ENCODE data around the gene ANAPC2.

The ANAPC2 gene

GRCh38 chr9:137168904-137169856, 19.2 kb downstream of the ANAPC2 start:
- WGBS = under 1% methylated on average over 124 of the region's 124 CpGs
- Histone ChIP-seq H3K4me1 (ENCODE audit: insufficient read depth, low read length) (no peaks in the 10 kb centered on the region), H3K36me3 (ENCODE audit: insufficient read depth, low read length) (no peaks in the 10 kb centered on the region), H3K9me3 (ENCODE audit: insufficient read depth, low read depth, low read length) (no peaks in the 10 kb centered on the region), H3K27ac (ENCODE audit: low read depth, low read length) (no peak overlapping the region), H3K9ac (ENCODE audit: low read depth, low read length) (peak overlapping the region; percentile 8; the same call in 1 of the 2 replicates), H3K4me3 (ENCODE audit: low read length) (peak overlapping the region; percentile 61), H3K27me3 (ENCODE audit: insufficient read depth, low read length) (peaks cover 95% of the 10 kb centered on the region)

GRCh38 chr9:137168573-137168903, 19.8 kb downstream of the ANAPC2 start:
- Histone ChIP-seq H3K4me1 (ENCODE audit: insufficient read depth, low read length) (no peaks in the 10 kb centered on the region), H3K9ac (ENCODE audit: low read depth, low read length) (no peak overlapping the region), H3K27ac (ENCODE audit: low read depth, low read length) (no peak overlapping the region), H3K36me3 (ENCODE audit: insufficient read depth, low read length) (no peaks in the 10 kb centered on the region), H3K4me3 (ENCODE audit: low read length) (peak overlapping the region; percentile 61), H3K27me3 (ENCODE audit: insufficient read depth, low read length) (peaks cover 95% of the 10 kb centered on the region), H3K9me3 (ENCODE audit: insufficient read depth, low read depth, low read length) (no peaks in the 10 kb centered on the region)
- WGBS = 2% methylated on average over 36 of the region's 36 CpGs

DNA sequence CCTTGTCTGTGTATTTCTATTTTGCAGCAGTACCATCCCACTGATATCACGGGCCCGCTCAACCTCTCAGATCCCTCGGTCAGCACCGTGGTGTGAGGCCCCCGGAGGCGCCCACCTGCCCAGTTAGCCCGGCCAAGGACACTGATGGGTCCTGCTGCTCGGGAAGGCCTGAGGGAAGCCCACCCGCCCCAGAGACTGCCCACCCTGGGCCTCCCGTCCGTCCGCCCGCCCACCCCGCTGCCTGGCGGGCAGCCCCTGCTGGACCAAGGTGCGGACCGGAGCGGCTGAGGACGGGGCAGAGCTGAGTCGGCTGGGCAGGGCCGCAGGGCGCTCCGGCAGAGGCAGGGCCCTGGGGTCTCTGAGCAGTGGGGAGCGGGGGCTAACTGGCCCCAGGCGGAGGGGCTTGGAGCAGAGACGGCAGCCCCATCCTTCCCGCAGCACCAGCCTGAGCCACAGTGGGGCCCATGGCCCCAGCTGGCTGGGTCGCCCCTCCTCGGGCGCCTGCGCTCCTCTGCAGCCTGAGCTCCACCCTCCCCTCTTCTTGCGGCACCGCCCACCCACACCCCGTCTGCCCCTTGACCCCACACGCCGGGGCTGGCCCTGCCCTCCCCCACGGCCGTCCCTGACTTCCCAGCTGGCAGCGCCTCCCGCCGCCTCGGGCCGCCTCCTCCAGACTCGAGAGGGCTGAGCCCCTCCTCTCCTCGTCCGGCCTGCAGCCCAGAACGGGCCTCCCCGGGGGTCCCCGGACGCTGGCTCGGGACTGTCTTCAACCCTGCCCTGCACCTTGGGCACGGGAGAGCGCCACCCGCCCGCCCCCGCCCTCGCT, 20.4 kb downstream of the ANAPC2 start:
- 9% methylated on average over 57 of the region's 57 CpGs for WGBS
- H3K27ac ChIP-seq (ENCODE audit: low read depth, low read length) = no peak overlapping the region
- H3K9me3 ChIP-seq (ENCODE audit: insufficient read depth, low read depth, low read length) = no peaks in the 10 kb centered on the region
- H3K9ac ChIP-seq (ENCODE audit: low read depth, low read length) = no peak overlapping the region
- no peaks in the 10 kb centered on the region for H3K4me1 ChIP-seq (ENCODE audit: insufficient read depth, low read length)
- H3K4me3 ChIP-seq (ENCODE audit: low read length) = peak overlapping the region; percentile 61; the same call in 1 of the 2 replicates
- H3K27me3 ChIP-seq (ENCODE audit: insufficient read depth, low read length) = peaks cover 95% of the 10 kb centered on the region
- no peaks in the 10 kb centered on the region for H3K36me3 ChIP-seq (ENCODE audit: insufficient read depth, low read length)

DNA sequence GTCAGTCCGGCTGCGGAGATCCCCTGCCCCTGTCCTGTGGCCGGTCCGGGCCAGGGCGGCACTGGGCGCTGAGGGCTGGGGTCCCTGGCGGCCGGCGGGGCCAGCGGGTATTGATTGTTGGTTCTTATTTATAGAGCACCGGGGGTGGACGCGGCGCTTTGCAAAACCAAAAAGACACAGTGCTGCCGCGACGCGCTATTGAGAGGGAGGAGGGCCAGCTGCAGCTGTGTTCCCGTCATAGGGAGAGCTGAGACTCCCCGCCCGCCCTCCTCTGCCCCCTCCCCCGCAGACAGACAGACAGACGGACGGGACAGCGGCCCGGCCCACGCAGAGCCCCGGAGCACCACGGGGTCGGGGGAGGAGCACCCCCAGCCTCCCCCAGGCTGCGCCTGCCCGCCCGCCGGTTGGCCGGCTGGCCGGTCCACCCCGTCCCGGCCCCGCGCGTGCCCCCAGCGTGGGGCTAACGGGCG, 21.0 kb downstream of the ANAPC2 start:
- WGBS = 32% methylated on average over 41 of the region's 44 CpGs
- Histone ChIP-seq H3K9ac (ENCODE audit: low read depth, low read length) (no peak overlapping the region), H3K27me3 (ENCODE audit: insufficient read depth, low read length) (peaks cover 97% of the 10 kb centered on the region), H3K4me3 (ENCODE audit: low read length) (no peak overlapping the region), H3K4me1 (ENCODE audit: insufficient read depth, low read length) (no peaks in the 10 kb centered on the region), H3K36me3 (ENCODE audit: insufficient read depth, low read length) (no peaks in the 10 kb centered on the region), H3K9me3 (ENCODE audit: insufficient read depth, low read depth, low read length) (no peaks in the 10 kb centered on the region), H3K27ac (ENCODE audit: low read depth, low read length) (no peak overlapping the region)

- H3K4me1 ChIP-seq (ENCODE audit: insufficient read depth, low read length) = no peaks in the 10 kb centered on the region
- no peaks in the 10 kb centered on the region for H3K9me3 ChIP-seq (ENCODE audit: insufficient read depth, low read depth, low read length)
- H3K36me3 ChIP-seq (ENCODE audit: insufficient read depth, low read length) = no peaks in the 10 kb centered on the region
- WGBS = 75% methylated on average over 22 of the region's 22 CpGs
- no peak overlapping the region for H3K4me3 ChIP-seq (ENCODE audit: low read length)
- H3K27ac ChIP-seq (ENCODE audit: low read depth, low read length) = no peak overlapping the region
- peaks cover 100% of the 10 kb centered on the region for H3K27me3 ChIP-seq (ENCODE audit: insufficient read depth, low read length)
- H3K9ac ChIP-seq (ENCODE audit: low read depth, low read length) = no peak overlapping the region
These were observed 21.8 kb downstream of the ANAPC2 start for GRCh38 chr9:137166380-137167229.

DNA sequence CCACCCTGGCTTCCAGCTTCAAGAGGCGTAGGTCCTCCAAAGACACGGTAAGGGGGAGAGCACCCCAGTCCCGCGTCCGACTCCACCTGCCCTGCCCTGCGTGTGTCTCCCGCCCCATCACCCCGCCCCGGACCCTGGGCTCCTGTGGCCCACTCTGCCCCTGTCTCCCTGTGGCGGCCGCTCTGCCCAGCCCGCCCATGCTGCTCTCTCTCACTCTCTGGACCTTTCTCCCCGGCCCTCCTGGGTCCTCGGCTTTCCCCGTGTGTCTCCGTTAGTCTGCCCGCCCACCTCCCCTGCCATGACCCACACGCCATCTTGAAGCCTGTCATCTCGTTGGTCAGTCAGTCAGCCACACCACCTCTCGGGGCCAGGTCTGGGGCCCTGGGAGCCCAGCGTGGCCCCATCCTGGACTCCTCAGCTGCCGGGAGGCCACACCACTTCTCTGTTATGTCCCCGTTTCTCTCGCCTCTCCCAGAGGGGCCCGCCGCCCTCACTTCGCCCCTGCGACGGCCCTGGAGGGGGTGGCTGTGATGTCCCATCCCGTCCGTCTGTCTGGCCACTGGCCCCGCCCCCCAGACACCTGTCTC, 23.0 kb downstream of the ANAPC2 start:
- no peaks in the 10 kb centered on the region for H3K9me3 ChIP-seq (ENCODE audit: insufficient read depth, low read depth, low read length)
- no peaks in the 10 kb centered on the region for H3K4me1 ChIP-seq (ENCODE audit: insufficient read depth, low read length)
- peaks cover 99% of the 10 kb centered on the region for H3K27me3 ChIP-seq (ENCODE audit: insufficient read depth, low read length)
- no peak overlapping the region for H3K4me3 ChIP-seq (ENCODE audit: low read length)
- no peak overlapping the region for H3K9ac ChIP-seq (ENCODE audit: low read depth, low read length)
- H3K36me3 ChIP-seq (ENCODE audit: insufficient read depth, low read length) = no peaks in the 10 kb centered on the region
- H3K27ac ChIP-seq (ENCODE audit: low read depth, low read length) = no peak overlapping the region
- WGBS = 88% methylated on average over 32 of the region's 32 CpGs

DNA sequence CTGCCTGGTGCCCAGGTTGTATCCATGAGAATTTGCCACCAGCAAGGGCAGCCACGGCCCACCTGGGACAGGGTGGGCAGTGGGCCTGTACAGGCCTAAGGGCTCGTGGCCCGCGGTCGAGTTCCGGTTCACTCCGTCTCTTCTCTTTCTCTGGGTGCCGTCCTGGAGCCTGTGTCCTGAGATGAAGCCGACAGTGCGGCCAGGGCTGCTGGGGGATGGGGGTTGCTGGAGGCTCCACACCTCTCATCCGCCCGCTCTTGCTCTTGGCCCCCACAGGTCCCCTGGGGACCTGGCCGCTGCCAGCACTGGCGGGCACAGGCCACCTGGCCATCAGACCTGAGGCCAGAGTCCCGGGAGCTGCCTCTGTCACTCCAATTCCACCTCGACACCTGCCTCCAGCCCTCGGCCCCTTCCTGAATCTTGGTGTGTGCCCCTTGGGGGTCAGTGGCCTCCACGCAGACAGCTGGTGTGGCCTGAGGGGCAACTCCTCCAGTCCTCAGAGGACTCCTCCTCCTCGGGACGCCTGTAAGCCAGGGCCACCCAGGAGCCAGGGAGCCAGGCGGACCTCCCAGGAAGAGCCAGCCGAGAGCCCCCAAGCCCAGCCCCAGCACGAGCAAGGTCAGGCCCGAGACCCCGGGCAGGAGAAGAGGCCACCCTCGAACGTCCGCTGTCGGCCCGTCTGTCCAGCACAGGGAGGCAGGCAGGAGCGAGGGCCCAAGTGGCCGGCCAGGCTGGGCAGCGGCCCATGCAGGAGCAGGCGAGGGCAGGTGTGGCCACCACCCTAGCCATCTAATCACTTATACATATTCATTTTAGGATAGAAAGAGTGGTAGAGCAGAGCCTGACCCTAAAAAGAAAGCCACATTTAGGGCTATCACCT, 23.8 kb downstream of the ANAPC2 start:
- no peak overlapping the region for H3K27ac ChIP-seq (ENCODE audit: low read depth, low read length)
- peaks cover 99% of the 10 kb centered on the region for H3K27me3 ChIP-seq (ENCODE audit: insufficient read depth, low read length)
- WGBS = 88% methylated on average over 34 of the region's 34 CpGs
- H3K4me3 ChIP-seq (ENCODE audit: low read length) = no peak overlapping the region
- no peaks in the 10 kb centered on the region for H3K9me3 ChIP-seq (ENCODE audit: insufficient read depth, low read depth, low read length)
- H3K9ac ChIP-seq (ENCODE audit: low read depth, low read length) = no peak overlapping the region
- no peaks in the 10 kb centered on the region for H3K36me3 ChIP-seq (ENCODE audit: insufficient read depth, low read length)
- no peaks in the 10 kb centered on the region for H3K4me1 ChIP-seq (ENCODE audit: insufficient read depth, low read length)

DNA sequence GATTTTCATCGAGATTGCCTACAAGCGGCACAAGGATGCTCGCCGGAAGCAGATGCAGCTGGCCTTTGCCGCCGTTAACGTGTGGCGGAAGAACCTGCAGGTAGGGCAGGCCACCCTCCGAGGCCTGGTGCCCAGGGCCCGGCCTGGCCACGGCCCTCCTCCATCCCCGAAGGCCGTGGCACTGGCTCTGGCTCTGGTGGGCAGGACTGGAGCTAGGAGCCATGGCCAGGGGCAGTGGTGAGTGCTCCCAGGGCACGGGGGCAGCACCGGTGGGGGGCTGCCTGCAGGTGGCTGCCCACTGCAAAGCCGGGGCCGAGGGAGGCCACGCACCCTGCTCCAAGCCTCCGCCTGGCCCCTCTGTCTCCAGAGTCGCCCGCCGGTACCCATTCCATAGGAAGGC, 24.6 kb downstream of the ANAPC2 start:
- 90% methylated on average over 22 of the region's 22 CpGs for WGBS
- H3K36me3 ChIP-seq (ENCODE audit: insufficient read depth, low read length) = no peaks in the 10 kb centered on the region
- H3K9ac ChIP-seq (ENCODE audit: low read depth, low read length) = no peak overlapping the region
- H3K4me1 ChIP-seq (ENCODE audit: insufficient read depth, low read length) = no peaks in the 10 kb centered on the region
- H3K27ac ChIP-seq (ENCODE audit: low read depth, low read length) = no peak overlapping the region
- no peaks in the 10 kb centered on the region for H3K9me3 ChIP-seq (ENCODE audit: insufficient read depth, low read depth, low read length)
- no peak overlapping the region for H3K4me3 ChIP-seq (ENCODE audit: low read length)
- peaks cover 99% of the 10 kb centered on the region for H3K27me3 ChIP-seq (ENCODE audit: insufficient read depth, low read length)

- Histone ChIP-seq H3K4me1 (ENCODE audit: insufficient read depth, low read length) (no peaks in the 10 kb centered on the region), H3K9ac (ENCODE audit: low read depth, low read length) (no peak overlapping the region), H3K27me3 (ENCODE audit: insufficient read depth, low read length) (peaks cover 99% of the 10 kb centered on the region), H3K27ac (ENCODE audit: low read depth, low read length) (no peak overlapping the region), H3K4me3 (ENCODE audit: low read length) (peak overlapping the region; percentile 52), H3K9me3 (ENCODE audit: insufficient read depth, low read depth, low read length) (no peaks in the 10 kb centered on the region), H3K36me3 (ENCODE audit: insufficient read depth, low read length) (no peaks in the 10 kb centered on the region)
- 38% methylated on average over 26 of the region's 26 CpGs for WGBS
These were observed 25.0 kb downstream of the ANAPC2 start for GRCh38 chr9:137163365-137163715.
